ENCODE results near the gene CSF1R. TPM values are rescaled to one million over a fixed set of nuclear protein-coding genes. Genes with fewer than 3 reads are reported as not detected.

Gene CSF1R
- total and polyA plus RNA-seq, 2 donors (not counting 3 experiments of a cell fraction or from before 2014, with no cell fraction given), result not detected

DNA sequence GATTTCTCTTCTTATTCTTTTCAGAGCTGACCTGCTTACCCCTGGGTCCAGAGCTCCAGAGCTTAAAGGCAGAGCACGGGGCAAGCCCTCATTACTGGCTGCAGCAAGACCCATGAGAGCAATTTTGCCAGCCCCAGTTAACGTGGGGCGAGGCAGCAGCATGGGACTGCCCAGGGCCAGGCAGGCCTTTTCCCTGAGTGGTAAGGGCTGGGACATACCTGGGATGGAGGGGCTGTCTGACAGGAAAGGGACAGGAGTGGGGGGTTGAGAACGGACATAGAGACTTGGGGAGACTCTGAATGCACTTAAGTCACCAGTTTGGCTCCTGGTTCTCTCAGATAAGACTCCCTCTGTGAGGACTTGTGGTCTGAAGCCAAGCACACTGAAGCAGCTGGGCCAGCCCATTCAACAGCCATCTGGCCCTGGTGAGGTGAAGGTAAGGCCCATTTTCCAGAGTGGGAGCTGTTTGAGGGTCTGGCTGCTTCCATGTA lies 59.6 kb downstream of the CSF1R start:
- Histone ChIP-seq H3K9me3 (replicated peaks; ENCODE audit: control insufficient read depth, insufficient read depth, low read length) (no peaks in the 10 kb centered on the region), H3K79me2 (ENCODE audit: control insufficient read depth, insufficient read depth, low read length) (peaks cover 4% of the 10 kb centered on the region), H2AFZ (ENCODE audit: low read depth, low read length) (no peak overlapping the region), H3K4me3 (replicated peaks in 1 of 3; ENCODE audit: insufficient read depth in 1 of 3, low read depth in 1 of 3, low read length in 3 of 3) (no peak overlapping the region), H3K4me1 (ENCODE audit: control insufficient read depth, extremely low read depth, insufficient read depth, low read length) (peaks cover 13% of the 10 kb centered on the region), H4K20me1 (replicated peaks; ENCODE audit: control insufficient read depth, extremely low read depth, insufficient read depth, low read length) (no peaks in the 10 kb centered on the region), H3K9ac (replicated peaks; ENCODE audit: extremely low read depth, insufficient read depth, low read length) (no peak overlapping the region), H3K27ac (ENCODE audit: insufficient read depth, low read depth, low read length) (no peak overlapping the region), H3K4me2 (ENCODE audit: insufficient read depth, low read length) (no peak overlapping the region), H3K36me3 (ENCODE audit: control insufficient read depth in 2 of 2, extremely low read depth in 1 of 2, insufficient read depth in 2 of 2, low read length in 2 of 2) (peaks cover 14 to 22% of the 10 kb centered on the region in 2 experiments), H3K9me1 (replicated peaks; ENCODE audit: control insufficient read depth, extremely low read depth, insufficient read depth, low read length) (no peaks in the 10 kb centered on the region), H3K27me3 (ENCODE audit: control insufficient read depth in 2 of 2, insufficient read depth in 2 of 2, low read length in 2 of 2) (no peaks in the 10 kb centered on the region)
- dilution Hi-C loops (cut with MboI; ENCODE audit: extremely low pct_ligation_motif_present, low sequenced_read_pairs) (no loop called here), intact Hi-C loops (cut with micrococcal nuclease) (no loop called here)
- ChIA-PET CTCF (no interaction called here), POLR2A (no interaction called here)
- BruUV-seq (replicated peaks), result no TSS peak
- no peak for FAIRE-seq
- DNase-seq (ENCODE audit: low read depth, low spot score), result no peak
- TF ChIP-seq POLR2AphosphoS5 (IDR thresholded peaks at IDR 0.05; ENCODE audit: insufficient read depth, low read depth, low read length) (no peak), FOS (IDR thresholded peaks at IDR 0.05; ENCODE audit: borderline replicate concordance, insufficient read depth, low read length) (no peak)

DNA sequence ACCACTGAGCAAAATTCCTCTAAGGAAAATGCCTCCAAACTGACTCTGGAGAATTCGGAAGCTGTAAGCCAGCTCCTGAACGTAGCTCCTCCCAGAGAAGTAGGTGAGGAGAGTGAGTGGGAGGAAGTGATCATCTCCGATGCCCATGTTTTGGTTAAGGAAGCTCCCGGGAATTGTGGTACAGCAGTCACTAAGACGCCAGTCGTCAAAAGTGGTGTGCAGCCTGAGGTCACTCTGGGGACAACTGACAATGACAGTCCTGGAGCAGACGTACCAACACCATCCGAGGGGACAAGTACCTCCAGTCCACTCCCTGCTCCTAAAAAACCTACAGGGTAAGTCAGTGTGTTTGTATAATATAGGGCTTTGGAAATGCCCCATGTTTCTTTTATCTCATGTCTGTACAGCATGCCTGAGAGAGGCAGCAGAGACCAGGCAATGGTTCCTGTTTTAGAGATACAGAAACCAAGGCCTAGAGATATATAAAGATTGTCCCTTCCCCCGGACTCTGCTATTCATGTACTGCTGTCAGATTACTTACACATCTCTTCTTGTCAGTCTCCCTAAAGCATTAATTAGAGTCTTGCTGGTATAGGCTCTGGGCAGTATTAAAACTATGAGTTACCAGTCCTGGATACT lies 61.9 kb downstream of the CSF1R start:
- Histone ChIP-seq H3K9me1 (replicated peaks; ENCODE audit: control insufficient read depth, extremely low read depth, insufficient read depth, low read length) (no peaks in the 10 kb centered on the region), H3K9ac (replicated peaks; ENCODE audit: extremely low read depth, insufficient read depth, low read length) (no peak overlapping the region), H3K27ac (ENCODE audit: insufficient read depth, low read depth, low read length) (no peak overlapping the region), H3K4me3 (replicated peaks in 1 of 3; ENCODE audit: insufficient read depth in 1 of 3, low read depth in 1 of 3, low read length in 3 of 3) (no peak overlapping the region), H3K9me3 (replicated peaks; ENCODE audit: control insufficient read depth, insufficient read depth, low read length) (no peaks in the 10 kb centered on the region), H3K36me3 (ENCODE audit: control insufficient read depth in 2 of 2, extremely low read depth in 1 of 2, insufficient read depth in 2 of 2, low read length in 2 of 2) (peaks cover 17 to 18% of the 10 kb centered on the region in 2 experiments), H3K27me3 (ENCODE audit: control insufficient read depth in 2 of 2, insufficient read depth in 2 of 2, low read length in 2 of 2) (no peaks in the 10 kb centered on the region), H3K4me1 (ENCODE audit: control insufficient read depth, extremely low read depth, insufficient read depth, low read length) (peaks cover 32% of the 10 kb centered on the region), H3K79me2 (ENCODE audit: control insufficient read depth, insufficient read depth, low read length) (peaks cover 4% of the 10 kb centered on the region), H4K20me1 (replicated peaks; ENCODE audit: control insufficient read depth, extremely low read depth, insufficient read depth, low read length) (no peaks in the 10 kb centered on the region), H2AFZ (ENCODE audit: low read depth, low read length) (no peak overlapping the region), H3K4me2 (ENCODE audit: insufficient read depth, low read length) (no peak overlapping the region)
- intact Hi-C loops (cut with micrococcal nuclease) (no loop called here), dilution Hi-C loops (cut with MboI; ENCODE audit: extremely low pct_ligation_motif_present, low sequenced_read_pairs) (no loop called here)
- POLR2A ChIA-PET, result no interaction called here
- BruUV-seq (replicated peaks), result no TSS peak
- CTCF ChIA-PET, result interaction anchor here (2.8 kb wide), 1 partner anchor 18 kb away, joined by 16 read pairs; no protein-coding TSS in a partner anchor
- no peak for DNase-seq (ENCODE audit: low read depth, low spot score)
- no peak for FAIRE-seq
- TF ChIP-seq GATA2 (IDR thresholded peaks at IDR 0.05; ENCODE audit: insufficient read depth, insufficient read length, low read depth, low read length) (no peak), POLR2AphosphoS5 (IDR thresholded peaks at IDR 0.05; ENCODE audit: insufficient read depth, low read depth, low read length) (no peak), FOS (IDR thresholded peaks at IDR 0.05; ENCODE audit: borderline replicate concordance, insufficient read depth, low read length) (no peak), JUN (IDR thresholded peaks at IDR 0.05; ENCODE audit: borderline replicate concordance, insufficient read depth, insufficient read length, low read depth) (no peak), MYC (IDR thresholded peaks at IDR 0.05; ENCODE audit: low read depth, low read length) (no peak), POLR2A (IDR thresholded peaks at IDR 0.05; ENCODE audit: low read depth, low read length) (no peak), EZH2 (IDR thresholded peaks at IDR 0.05; ENCODE audit: borderline replicate concordance, low read depth, low read length, severe bottlenecking) (no peak)
- TF ChIP-seq, protein P1, sequence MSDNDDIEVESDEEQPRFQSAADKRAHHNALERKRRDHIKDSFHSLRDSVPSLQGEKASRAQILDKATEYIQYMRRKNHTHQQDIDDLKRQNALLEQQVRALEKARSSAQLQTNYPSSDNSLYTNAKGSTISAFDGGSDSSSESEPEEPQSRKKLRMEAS (IDR thresholded peaks at IDR 0.05; ENCODE audit: insufficient read depth, insufficient read length), result no peak
- TF ChIP-seq, protein P2, sequence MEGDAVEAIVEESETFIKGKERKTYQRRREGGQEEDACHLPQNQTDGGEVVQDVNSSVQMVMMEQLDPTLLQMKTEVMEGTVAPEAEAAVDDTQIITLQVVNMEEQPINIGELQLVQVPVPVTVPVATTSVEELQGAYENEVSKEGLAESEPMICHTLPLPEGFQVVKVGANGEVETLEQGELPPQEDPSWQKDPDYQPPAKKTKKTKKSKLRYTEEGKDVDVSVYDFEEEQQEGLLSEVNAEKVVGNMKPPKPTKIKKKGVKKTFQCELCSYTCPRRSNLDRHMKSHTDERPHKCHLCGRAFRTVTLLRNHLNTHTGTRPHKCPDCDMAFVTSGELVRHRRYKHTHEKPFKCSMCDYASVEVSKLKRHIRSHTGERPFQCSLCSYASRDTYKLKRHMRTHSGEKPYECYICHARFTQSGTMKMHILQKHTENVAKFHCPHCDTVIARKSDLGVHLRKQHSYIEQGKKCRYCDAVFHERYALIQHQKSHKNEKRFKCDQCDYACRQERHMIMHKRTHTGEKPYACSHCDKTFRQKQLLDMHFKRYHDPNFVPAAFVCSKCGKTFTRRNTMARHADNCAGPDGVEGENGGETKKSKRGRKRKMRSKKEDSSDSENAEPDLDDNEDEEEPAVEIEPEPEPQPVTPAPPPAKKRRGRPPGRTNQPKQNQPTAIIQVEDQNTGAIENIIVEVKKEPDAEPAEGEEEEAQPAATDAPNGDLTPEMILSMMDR (IDR thresholded peaks at IDR 0.05; ENCODE audit: extremely low read depth in 1 of 2, insufficient read depth in 1 of 2, low read depth in 1 of 2, low read length in 2 of 2), result no peak
